Measurements from ENCODE around the gene MTFR1L.

DNA sequence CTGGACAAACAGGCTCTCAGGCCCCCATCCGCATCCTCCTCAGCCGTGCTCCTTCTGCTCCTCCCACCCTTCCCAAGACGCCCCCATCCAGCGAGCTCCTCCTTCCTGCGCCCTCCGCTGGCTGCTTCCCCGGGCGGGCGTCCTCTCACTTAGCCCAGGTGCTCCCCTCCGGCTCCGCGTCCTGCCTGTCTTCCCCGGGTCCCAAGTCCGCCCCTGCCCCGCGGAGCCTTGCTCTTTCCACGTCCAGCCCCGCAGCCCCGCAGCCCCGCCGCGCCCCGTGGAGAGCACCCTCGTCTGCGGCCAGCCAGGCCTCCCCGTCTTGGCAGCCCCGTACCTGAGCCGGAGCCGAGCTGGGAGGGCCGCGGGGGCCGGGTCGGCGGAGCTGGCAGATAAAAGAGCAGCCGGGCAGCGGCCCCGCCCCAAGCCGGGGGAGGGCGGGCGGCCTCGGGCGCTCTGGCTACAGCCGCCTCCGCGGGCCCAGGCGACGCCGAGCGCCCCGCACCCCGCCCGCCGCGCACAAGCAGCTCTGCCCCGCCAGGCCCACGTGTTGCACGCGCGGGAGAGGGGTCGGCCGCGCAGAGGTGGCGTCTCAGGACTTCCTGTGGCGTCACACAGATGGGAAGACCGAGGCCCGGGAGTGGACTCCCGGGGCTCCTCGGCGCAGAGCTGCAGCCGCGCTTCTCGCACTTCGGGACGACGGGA, 55.6 kb downstream of the MTFR1L start, which contains the start of gene PAQR7:
- TF ChIP-seq CTCF (conservative IDR thresholded peaks at IDR 0.05 in 1 of 2, IDR thresholded peaks at IDR 0.05 in 1 of 2; ENCODE audit: low read depth in 1 of 2, low read length in 2 of 2) (peak in 1 of 2 donors; percentile 12), EZH2 (IDR thresholded peaks at IDR 0.05; ENCODE audit: low read length, missing control alignments) (no peak)
